Chondrocyte (in vitro differentiated cells): Measurements from ENCODE around the gene TECPR2. TPM values are rescaled to one million over a fixed set of nuclear protein-coding genes. Genes with fewer than 3 reads are reported as not detected.

Experiments
- microRNA-seq: library from miRNA; unstranded; fragments of <30 nt; microRNA quantifications from one replicate; pipeline ENCODE4 v1.2.0, GENCODE V29; 2020; ENCODE audit warnings: borderline number of aligned reads
- total RNA-seq: library from RNA; stranded (reverse); gene quantifications from 3 replicates; pipeline ENCODE4 v1.2.1, GENCODE V29; 2021

The TECPR2 gene
- total RNA-seq, 1 donor from 2014 or later = 32.2 TPM

Small RNA genes lying within 50 kb of the gene (microRNA-seq; reads per million reads assigned to microRNA genes)
- not detected for gene MIR4309

Other genes starting within 250 kb of the TECPR2 start
- 20.8 to 28.8 TPM (median 23.0 TPM) in 3 replicates for gene WDR20, start 223.0 kb upstream of the TECPR2 start, total RNA-seq
- 3.8 to 10.1 TPM (median 4.5 TPM) in 3 replicates for gene MOK, start 57.8 kb upstream of the TECPR2 start, total RNA-seq
- 8.2 to 11.4 TPM (median 8.2 TPM) in 3 replicates for gene ZNF839, start 43.2 kb upstream of the TECPR2 start, total RNA-seq
- 24.1 to 34.3 TPM (median 26.8 TPM) in 3 replicates for gene CINP, start 51 bp upstream of the TECPR2 start, total RNA-seq
- gene ANKRD9, start 146.8 kb downstream of the TECPR2 start, total RNA-seq = 17.3 to 19.5 TPM (median 18.0 TPM) in 3 replicates
- 19.6 to 25.2 TPM (median 23.7 TPM) in 3 replicates for gene RCOR1, start 229.7 kb downstream of the TECPR2 start, total RNA-seq